Glutamatergic neuron (in vitro differentiated cells): ENCODE results near the gene DDO. TPM values are rescaled to one million over a fixed set of nuclear protein-coding genes. Genes with fewer than 3 reads are reported as not detected.
"Not testable (repeated sequence)": the region's sequence is repeated elsewhere in the genome, so short reads cannot be mapped to it uniquely, and the experiment has no call there.

Experiments used
- DNase-seq: peaks from one replicate; pipeline ENCODE4 v3.0.0; 2022
- H3K27ac Mint-ChIP-seq: one replicate; pipeline ENCODE4 v1.8.0; 2020; ENCODE audit warnings: mild to moderate bottlenecking, mixed read lengths, inconsistent platforms; ENCODE audit not compliant: unreplicated experiment
- H3K27me3 Mint-ChIP-seq: one replicate; pipeline ENCODE4 v1.8.0; 2020; ENCODE audit warnings: mild to moderate bottlenecking, moderate library complexity, mixed read lengths, inconsistent platforms; ENCODE audit not compliant: unreplicated experiment
- H3K36me3 Mint-ChIP-seq: one replicate; pipeline ENCODE4 v1.8.0; 2020; ENCODE audit warnings: mild to moderate bottlenecking, mixed read lengths, inconsistent platforms; ENCODE audit not compliant: unreplicated experiment
- H3K4me1 Mint-ChIP-seq: one replicate; pipeline ENCODE4 v1.8.0; 2020; ENCODE audit warnings: mild to moderate bottlenecking, low read depth, mixed read lengths, inconsistent platforms; ENCODE audit not compliant: unreplicated experiment
- H3K4me3 Mint-ChIP-seq: one replicate; pipeline ENCODE4 v1.8.0; 2020; ENCODE audit warnings: mild to moderate bottlenecking, mixed read lengths, inconsistent platforms; ENCODE audit not compliant: unreplicated experiment
- H3K9me3 Mint-ChIP-seq: one replicate; pipeline ENCODE4 v1.8.0; 2020; ENCODE audit warnings: mild to moderate bottlenecking, moderate library complexity, mixed read lengths, inconsistent platforms; ENCODE audit not compliant: unreplicated experiment
- CTCF ChIP-seq: fragments of 200-600 bp; sonication (generic); IDR thresholded peaks from one replicate; pipeline ENCODE4 v1.5.0; 2021; ENCODE audit not compliant: partially characterized antibody, unreplicated experiment
- total RNA-seq: library from RNA; stranded (reverse); fragmentation: NEBNext Ultra II Directional; extraction: Animal tissue kit (Norgen Biotek cat#: 25700); gene quantifications from one replicate; pipeline ENCODE4 v1.2.1, GENCODE V29; 2021; ENCODE audit not compliant: unreplicated experiment

DDO gene
- total RNA-seq, 1 donor from 2014 or later, result not detected

- peaks cover 4% of the 10 kb centered on the region for H3K27me3 Mint-ChIP-seq
- H3K9me3 Mint-ChIP-seq, result peaks cover 12% of the 10 kb centered on the region
- peaks cover 1% of the 10 kb centered on the region for H3K36me3 Mint-ChIP-seq
- H3K27ac Mint-ChIP-seq, result no peak overlapping the region
- peaks cover 36% of the 10 kb centered on the region for H3K4me1 Mint-ChIP-seq
- no peak overlapping the region for H3K4me3 Mint-ChIP-seq
- TF ChIP-seq CTCF, result no peak
- no peak for DNase-seq
Measured at GRCh38 chr6:110351546-110351945, 63.8 kb downstream of the DDO start.

GRCh38 chr6:110350593-110350992 lies 64.8 kb downstream of the DDO start:
- H3K27me3 Mint-ChIP-seq, DNase-seq, H3K4me3 Mint-ChIP-seq, H3K27ac Mint-ChIP-seq, H3K36me3 Mint-ChIP-seq, H3K9me3 Mint-ChIP-seq: not testable (repeated sequence)
- peaks cover 29% of the 10 kb centered on the region for H3K4me1 Mint-ChIP-seq

GRCh38 chr6:110348961-110349690 lies 66.2 kb downstream of the DDO start:
- no peak for TF ChIP-seq CTCF
- Mint-ChIP-seq H3K27ac (no peak overlapping the region), H3K4me1 (peaks cover 20% of the 10 kb centered on the region), H3K4me3 (no peak overlapping the region), H3K9me3 (peaks cover 10% of the 10 kb centered on the region), H3K36me3 (no peaks in the 10 kb centered on the region), H3K27me3 (no peaks in the 10 kb centered on the region)
- no peak for DNase-seq

- H3K27ac Mint-ChIP-seq, result no peak overlapping the region
- H3K9me3 Mint-ChIP-seq, result peaks cover 10% of the 10 kb centered on the region
- DNase-seq, result no peak
- peaks cover 12% of the 10 kb centered on the region for H3K4me1 Mint-ChIP-seq
- no peak for TF ChIP-seq CTCF
- H3K27me3 Mint-ChIP-seq, result no peaks in the 10 kb centered on the region
- no peak overlapping the region for H3K4me3 Mint-ChIP-seq
- no peaks in the 10 kb centered on the region for H3K36me3 Mint-ChIP-seq
Measured at GRCh38 chr6:110345025-110345424, 70.3 kb downstream of the DDO start.

GRCh38 chr6:110342759-110343158 lies 72.6 kb downstream of the DDO start:
- Mint-ChIP-seq H3K27ac (no peak overlapping the region), H3K27me3 (peaks cover 3% of the 10 kb centered on the region), H3K4me3 (no peak overlapping the region), H3K9me3 (peaks cover 7% of the 10 kb centered on the region), H3K36me3 (no peaks in the 10 kb centered on the region), H3K4me1 (peaks cover 14% of the 10 kb centered on the region)
- DNase-seq, result no peak
- no peak for TF ChIP-seq CTCF

Other genes starting within 250 kb of the DDO start
- gene WASF1, start 235.9 kb downstream of the DDO start, total RNA-seq, result 92.7 TPM
- 17.8 TPM for gene CDC40, start 235.1 kb downstream of the DDO start, total RNA-seq
- 1.5 TPM for gene METTL24, start 57.2 kb downstream of the DDO start, total RNA-seq
- gene SLC22A16, start 61.0 kb upstream of the DDO start, total RNA-seq, result not detected